Embryonic facial prominence (tissue), 1 donor: ENCODE data around the gene FAR2.
A peak's percentile ranks its signal among the peaks of the same experiment; 100 is the strongest.
"Not testable (repeated sequence)": the region's sequence is repeated elsewhere in the genome, so short reads cannot be mapped to it uniquely, and the experiment has no call there.

Source experiments
- DNase-seq: peaks from one replicate; pipeline ENCODE4 v3.0.0-alpha.2; 2016; ENCODE audit errors: extremely low spot score

FAR2 gene

DNA sequence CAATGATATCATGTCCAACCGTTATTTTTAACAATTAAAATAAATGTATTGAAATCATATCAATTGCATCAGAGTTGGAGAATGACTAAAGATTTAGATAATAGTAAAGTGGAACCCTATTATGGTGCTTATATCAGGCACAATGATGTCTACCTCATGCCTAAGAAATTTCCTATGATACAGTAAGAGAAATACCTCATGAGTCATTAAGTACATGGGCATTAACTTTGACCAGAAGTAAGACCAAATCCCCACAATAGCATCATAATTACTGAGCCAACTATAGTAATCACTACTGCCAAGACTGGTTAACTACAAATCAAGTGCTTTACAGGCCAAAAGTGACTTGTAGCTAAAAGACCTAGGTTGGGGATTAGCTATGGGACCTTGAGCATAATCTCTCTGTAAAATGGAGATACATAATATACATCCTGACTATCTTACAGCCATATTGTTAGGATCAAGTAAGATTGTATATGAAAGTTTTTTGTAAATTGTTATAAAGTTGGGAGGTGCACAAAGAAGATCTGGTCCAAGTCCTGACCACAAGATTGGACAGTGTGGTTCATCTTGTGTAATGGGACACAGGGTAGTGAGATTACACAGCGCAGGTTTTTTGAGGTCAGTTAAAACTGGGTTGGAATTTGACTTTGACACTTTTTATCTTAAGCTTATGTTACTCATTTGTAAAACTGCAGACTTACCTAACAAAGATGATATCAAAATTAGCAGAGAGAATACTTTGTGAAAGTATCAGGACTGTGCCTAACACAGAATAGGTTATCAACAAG lies 171.4 kb downstream of the FAR2 start:
- no peak for DNase-seq

DNA sequence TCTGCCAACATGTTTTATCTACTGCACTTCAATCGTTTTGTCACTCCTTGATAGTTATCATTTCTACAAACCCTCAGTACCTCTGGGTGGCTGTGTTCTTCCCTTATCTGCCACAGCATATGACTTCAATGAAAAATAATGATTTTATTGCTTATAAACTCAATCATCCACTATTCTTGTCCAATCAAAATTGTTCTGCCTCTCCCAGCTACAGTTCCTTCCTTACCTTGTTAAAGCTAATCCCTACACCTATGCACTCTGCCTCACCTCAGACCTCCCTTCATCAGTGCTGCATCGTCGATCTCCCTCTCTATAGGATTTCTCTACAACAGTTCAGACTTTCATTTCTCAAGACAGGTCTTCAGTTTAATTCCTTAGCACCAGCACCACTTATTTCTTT lies 173.1 kb downstream of the FAR2 start:
- no peak for DNase-seq

DNA sequence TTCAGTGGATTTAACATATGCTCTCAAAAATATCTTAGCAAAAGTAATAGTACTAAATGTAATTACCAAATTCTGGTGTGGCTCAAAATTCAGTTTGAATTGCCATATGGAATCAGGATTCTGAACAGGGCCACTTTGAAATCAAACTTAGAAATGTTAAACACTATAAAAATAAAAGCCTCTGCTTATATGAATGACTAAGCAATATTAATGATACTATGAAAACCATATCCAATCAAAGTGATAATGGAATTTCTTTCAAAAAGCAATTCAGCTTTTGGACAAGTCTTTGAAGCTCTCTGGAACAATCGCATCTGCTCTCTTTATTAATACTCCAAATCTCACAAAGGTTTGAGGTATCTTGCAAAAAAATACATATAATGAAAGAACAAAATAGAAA lies 180.3 kb downstream of the FAR2 start:
- DNase-seq, result no peak

DNA sequence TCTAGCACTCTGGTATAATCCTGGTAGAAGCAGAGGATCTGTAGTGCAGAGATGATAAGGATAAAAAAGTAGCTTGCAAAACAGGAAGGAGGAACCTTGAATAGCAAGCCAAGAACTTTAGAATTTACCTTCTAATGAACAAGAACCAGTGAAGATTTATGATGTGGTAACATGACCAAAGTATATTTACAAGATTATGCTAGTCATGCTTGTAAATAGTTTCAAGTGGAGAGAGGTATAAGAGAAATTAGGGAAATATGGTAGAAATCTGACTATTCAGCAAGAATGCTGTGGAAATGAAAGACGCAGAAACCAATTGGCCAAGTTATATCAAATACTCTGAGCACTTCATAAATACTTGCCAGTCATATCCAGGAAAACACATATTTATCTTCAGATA lies 184.1 kb downstream of the FAR2 start:
- DNase-seq, result no peak

DNA sequence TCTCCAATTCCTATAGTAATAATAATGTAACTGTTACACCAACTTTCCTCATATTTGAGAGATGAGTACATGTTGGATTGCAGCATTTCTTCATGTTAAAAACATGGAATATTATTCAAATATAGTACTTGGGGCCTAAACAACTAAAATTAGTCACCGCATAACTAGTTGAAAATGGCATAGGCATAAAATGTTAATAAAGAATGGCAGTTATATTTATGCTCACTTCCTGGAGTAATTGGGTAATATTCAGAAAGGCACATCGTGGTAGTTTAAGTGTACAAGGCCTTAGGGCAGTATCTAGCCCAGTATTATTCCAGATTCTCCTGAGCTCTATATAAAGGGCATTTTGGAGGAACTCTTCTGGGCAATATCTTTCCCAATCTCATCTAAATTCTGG lies 185.9 kb downstream of the FAR2 start:
- DNase-seq, result no peak

DNA sequence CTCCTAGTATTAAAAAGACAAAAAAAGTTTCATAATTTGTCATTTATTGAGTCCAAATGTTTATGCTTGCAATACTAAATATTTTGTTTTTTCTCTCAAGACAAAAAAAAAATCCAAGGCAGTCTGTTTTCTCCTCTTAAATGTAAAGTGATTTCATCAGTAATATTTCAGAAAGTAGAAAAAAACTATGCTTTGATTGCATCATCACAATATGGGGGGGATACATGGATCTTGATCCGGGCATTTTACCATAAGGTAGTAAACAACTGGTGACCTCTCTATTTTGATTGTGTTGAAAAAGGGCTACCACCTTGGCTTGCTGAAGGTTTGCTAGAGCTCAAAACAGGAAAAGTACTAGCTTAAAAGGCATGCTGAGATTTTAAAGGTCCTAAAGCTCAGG lies 188.2 kb downstream of the FAR2 start:
- no peak for DNase-seq

DNA sequence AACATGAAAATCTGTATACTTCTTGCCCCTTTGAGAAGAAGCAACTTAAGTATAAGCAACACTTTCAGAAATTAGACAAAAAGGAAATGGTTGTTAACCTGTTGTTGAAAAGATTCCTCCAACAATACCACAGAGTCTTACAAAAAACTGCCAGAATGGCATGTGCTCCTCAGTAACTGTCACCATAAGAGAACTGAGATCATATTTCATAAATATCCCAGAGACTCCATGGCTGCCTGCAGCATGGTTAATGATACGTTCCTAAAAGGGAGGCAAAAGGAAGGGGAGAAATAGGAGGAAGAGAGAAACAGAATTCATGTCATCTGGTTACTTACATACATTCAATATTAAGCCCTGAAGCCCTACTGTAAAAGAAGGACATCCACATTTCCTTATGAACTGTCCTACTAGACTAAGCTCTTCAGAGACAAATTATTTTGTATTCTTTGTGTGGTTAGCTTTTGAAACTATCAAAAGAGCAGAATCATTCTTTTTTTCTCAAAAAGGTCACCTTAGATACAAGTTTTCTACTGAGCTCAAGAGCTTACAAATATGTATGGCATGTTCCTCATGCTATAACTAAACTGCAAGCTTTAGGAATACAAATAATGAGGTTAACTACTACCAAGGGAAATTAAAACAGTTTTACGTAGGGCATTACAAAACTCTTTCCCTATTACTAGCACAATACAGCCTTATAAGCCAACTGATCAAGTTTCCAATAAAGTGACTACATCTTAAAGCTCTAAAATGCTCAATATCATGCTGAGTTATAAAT lies 194.1 kb downstream of the FAR2 start:
- DNase-seq, result no peak

DNA sequence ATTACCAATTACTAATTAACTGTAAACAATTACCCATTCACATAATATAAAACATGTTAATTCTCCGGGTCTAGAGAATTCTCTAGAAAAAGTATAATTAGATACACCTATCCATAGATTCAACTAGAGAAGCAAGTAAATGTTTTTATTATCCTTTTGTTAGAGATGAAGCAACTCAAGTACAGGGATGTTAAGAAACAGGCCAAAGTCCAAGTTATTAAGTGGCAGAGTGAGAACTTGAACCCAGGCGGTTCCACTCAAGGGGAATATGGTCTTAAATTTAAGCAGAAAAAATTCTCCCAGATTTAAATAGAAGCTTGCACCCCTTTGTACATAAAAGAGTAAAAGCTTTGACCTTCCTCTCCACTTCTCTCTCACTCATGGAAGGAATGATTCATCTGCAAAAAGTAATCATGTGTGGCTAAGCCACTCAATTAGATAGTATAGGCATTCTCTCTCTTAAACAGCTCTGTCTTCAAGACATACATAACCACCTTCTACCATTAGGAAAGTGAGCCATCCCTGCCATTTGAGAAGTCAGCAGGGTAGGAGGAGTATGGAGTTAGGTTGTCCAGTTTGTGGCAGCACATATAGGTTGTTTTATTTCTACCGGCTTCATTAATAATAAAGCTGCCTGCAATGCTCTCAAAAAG lies 197.8 kb downstream of the FAR2 start:
- no peak for DNase-seq

DNA sequence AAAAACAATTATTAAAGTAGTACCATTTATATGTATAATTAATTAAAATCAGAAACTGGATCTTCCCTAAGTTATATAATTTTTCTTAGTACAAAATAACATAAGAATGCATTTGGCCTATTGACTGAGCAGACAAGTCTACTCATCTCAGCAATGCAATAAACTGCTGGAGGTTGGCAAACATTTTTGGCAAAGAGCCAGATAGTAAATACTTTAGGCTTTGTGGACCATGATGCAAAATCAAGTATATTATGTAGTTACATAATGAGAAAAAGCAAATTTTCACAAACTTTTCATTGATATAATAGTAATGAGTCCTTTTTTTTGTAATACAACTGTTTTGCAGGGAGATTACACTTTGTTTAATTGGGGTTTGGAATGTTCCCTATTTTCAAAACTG lies 201.0 kb downstream of the FAR2 start:
- DNase-seq, result no peak

DNA sequence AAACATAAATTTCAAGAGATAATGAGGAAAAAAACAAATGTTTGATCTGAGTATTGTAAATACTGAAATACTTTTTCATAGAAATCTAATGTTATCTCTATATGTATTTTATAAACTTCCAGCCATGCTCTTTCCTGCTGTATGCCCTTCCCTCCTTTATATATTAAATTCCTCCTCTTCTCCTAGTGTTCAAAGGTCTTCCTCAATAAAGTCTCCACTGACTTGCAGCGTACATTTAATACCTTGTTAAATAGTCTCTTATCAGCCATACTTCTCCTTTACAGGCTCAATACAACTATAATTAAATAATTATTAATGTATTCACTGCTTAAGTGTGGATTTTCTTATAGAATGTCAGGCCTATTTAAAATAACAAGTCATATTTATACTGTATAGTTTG lies 205.9 kb downstream of the FAR2 start:
- no peak for DNase-seq

DNA sequence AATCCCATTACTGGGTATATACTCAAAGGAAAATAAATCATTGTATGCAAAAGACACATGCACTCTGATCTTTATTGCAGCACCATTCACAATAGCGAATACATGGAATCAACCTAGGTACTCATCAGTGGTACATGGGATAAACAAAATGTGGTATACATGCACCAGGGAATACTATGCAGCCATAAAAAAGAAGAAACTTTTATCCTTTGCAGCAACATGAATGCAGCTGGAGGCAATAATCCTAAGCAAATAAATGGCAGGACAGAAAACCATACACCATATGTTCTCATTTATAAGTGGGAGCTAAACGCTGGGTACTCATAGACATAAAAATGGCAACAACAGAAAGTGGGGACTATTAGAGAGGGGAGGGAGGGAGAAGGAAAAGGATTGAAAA lies 216.0 kb downstream of the FAR2 start:
- DNase-seq, result no peak

DNA sequence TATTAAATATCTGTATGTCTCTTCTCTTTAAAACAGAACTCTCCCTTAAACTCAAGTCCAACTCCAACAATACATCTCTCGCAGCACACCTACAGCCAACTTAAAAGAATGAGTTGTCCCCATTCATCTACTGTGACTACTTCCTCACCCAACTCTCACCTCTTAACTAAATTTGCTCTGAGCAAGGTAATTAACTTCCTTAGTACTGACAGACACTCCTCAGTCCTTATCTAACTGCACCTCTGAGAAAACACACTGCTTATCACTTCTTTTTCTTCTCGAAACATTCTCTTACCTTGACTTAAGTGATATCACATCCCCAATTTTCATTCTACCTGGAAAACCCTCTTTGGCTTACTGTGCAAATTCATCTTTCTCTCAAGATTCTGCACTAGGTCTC lies 224.9 kb downstream of the FAR2 start:
- DNase-seq, result no peak

DNA sequence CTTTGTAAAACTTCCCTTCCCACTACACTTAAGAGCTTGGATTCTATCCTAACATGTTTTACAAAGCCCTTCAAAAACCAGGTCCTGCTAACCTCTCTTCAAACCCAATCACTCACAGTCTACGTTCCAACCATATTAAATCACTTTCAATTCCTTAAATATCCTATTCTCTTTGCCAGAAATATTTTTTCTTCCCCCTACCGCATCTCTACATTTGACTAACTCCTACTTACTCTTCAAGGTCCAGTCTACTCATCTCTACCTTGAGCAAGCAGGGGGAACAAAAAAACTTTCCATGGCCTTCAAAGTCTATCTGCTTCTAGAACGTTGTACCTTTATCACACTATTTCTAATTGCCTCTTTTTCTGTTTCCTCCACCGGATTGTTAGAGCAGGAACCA lies 225.8 kb downstream of the FAR2 start:
- DNase-seq, result no peak

DNA sequence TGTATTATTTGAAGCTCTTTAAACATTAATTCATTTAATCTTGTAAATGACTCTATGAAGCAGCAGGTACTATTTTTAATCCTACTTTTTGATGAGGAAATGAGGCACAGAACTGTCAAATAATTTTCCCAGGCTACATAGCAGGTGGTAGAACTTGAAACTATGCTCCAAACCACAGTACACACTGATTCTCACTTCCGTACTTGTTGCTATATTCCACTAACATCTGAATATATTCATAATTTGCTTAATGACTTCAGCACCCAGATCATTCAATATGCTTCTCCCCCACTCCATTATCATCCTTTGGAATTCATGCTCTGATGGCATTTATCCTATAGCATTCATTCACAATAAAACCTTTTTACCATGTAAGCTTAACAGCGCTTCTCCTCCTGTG lies 227.0 kb downstream of the FAR2 start:
- DNase-seq, result no peak

DNA sequence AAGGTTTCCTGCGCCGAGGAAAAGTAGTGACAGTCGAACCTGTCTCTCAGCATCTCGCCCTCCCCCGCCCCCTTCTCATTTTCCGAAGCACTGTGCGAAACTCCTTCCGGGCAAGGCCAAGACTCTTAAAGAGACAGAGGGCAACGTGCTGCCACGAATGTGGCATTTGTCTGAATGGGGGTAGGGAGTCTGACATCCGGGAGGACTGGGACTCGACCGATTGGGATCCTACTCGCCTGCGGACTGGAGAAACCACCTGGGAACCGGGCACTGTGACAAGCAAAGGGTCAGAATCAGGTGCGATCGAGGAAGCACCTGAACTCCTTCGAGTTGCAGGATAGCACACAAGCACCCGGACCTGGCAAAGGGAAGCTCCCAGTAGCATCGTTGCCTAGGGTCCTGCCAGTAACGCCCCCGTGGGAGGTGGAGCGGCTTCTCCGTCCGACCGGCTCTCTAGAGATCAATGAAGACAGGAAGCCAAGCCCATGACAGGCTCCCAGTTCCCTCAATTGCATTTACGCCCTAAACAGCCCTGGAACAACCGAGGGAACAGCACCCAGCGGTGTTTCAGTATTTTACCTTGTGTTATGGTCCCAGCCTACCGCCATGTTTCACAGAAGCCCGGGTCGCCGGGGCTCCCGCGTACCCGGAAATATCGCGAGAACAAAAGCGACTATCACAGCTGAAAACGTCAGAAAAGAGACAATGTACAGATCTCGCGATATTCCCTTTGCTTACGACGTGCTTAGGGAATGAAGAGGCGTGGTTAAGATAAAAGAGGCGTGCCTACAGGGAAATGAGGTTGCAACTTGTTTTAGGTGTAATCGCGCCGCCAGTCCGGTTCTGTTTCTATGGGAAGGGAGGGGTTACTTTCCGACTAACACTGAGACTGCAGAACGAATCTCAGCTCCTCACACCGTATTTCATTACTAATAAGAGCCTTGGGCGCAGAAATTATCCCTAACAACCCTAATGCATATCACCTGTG lies 231.8 kb downstream of the FAR2 start, which contains the start of gene ERGIC2:
TSS of gene ERGIC2 (minus strand) at position 637 of the 988 bp plus-strand sequence. CDS start 9,539 bp downstream, outside the sequence.
- peak; percentile 100 for DNase-seq

DNA sequence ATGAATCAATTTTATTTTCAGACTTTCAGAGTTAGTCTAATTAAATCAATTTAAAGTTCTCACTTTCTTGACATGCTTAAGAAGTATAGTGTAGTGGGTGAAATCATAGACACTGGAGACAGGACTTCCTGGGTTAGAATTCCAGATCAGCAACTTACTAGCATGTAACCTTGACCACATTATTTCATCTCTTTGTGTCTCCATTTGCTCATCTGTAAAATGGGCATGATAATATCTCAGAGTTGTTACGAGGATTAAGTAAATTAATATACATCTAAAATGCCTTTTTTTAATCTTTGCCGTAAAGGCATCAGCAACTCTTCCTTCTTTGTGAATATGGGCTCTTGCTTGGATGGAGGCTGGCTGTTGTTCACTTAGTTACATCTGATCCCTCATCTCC lies 233.2 kb downstream of the FAR2 start:
- DNase-seq, result no peak

DNA sequence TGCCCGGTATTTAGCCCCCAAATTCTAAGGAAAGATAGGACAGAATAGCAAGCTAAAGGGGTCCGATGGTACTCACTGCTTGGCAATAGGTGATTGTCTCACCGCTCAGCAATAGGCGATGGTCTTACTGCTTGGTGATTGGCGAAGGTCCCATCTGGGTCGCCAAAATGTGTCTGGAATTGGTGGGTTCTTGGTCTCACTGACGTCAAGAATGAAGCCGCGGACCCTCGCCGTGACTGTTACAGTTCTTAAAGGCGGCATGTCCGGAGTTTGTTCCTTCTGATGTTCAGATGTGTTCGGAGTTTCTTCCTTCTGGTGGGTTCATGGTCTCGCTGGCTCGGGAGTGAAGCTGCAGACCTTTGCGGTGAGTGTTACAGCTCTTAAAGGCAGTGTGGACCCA lies 236.1 kb downstream of the FAR2 start:
- DNase-seq, result not testable (repeated sequence)
